ENCODE measurements around the gene BST2.

The BST2 gene

GRCh38 chr19:17420475-17420924 is 15.1 kb upstream of the BST2 start:
- DNase-seq: peak; percentile 78

GRCh38 chr19:17419621-17420474 is 14.4 kb upstream of the BST2 start, which contains the start of gene MVB12A:
Gene MVB12A (plus strand): TSS chr19:17420047. CDS start chr19:17420136, 89 bp downstream.
- peak; percentile 91 for DNase-seq

GRCh38 chr19:17419154-17419620 is 13.8 kb upstream of the BST2 start:
- no peak for DNase-seq

- DNase-seq: no peak
Measured at GRCh38 chr19:17418710-17419109, 13.3 kb upstream of the BST2 start.

GRCh38 chr19:17415121-17415520 is 9.7 kb upstream of the BST2 start:
- no peak for DNase-seq

- no peak for DNase-seq
Measured at GRCh38 chr19:17414097-17414496, 8.7 kb upstream of the BST2 start.

- DNase-seq: no peak
Measured at GRCh38 chr19:17411801-17412200, 6.4 kb upstream of the BST2 start.

GRCh38 chr19:17409990-17410389 is 4.6 kb upstream of the BST2 start:
- DNase-seq: no peak

- no peak for DNase-seq
Measured at GRCh38 chr19:17406887-17407196, 1.4 kb upstream of the BST2 start.

GRCh38 chr19:17406046-17406886 is 836 bp upstream of the BST2 start:
- no peak for DNase-seq

GRCh38 chr19:17404621-17405249 is 695 bp downstream of the BST2 start:
- DNase-seq: no peak

- DNase-seq: peak; percentile 37
Measured at GRCh38 chr19:17404015-17404414, 1.4 kb downstream of the BST2 start.

GRCh38 chr19:17402982-17403855 is 2.2 kb downstream of the BST2 start:
- DNase-seq: no peak

GRCh38 chr19:17401628-17402027 is 3.8 kb downstream of the BST2 start:
- no peak for DNase-seq

- DNase-seq: no peak
Measured at GRCh38 chr19:17398902-17399527, 6.4 kb downstream of the BST2 start.

GRCh38 chr19:17394891-17395415 is 10.5 kb downstream of the BST2 start:
- DNase-seq: no peak

- DNase-seq: no peak
Measured at GRCh38 chr19:17393914-17394313, 11.5 kb downstream of the BST2 start, which contains the start of gene CCDC194. Gene CCDC194 (minus strand): TSS chr19:17394196. CDS start chr19:17394158, 38 bp downstream.

- no peak for DNase-seq
Measured at GRCh38 chr19:17393002-17393401, 12.4 kb downstream of the BST2 start.

GRCh38 chr19:17391371-17392151 is 13.9 kb downstream of the BST2 start:
- no peak for DNase-seq

Data from right kidney (tissue), 1 donor.